NOMO-1 treated with dmso at 0.1 percent for 144 hours (cell line): ENCODE measurements around the gene CDH13.

Experiments
- DNase-seq: peaks from one replicate; lab custom pipeline; 2025; ENCODE audit not compliant: unreplicated experiment; lab: John Stamatoyannopoulos, UW

CDH13 gene

DNA sequence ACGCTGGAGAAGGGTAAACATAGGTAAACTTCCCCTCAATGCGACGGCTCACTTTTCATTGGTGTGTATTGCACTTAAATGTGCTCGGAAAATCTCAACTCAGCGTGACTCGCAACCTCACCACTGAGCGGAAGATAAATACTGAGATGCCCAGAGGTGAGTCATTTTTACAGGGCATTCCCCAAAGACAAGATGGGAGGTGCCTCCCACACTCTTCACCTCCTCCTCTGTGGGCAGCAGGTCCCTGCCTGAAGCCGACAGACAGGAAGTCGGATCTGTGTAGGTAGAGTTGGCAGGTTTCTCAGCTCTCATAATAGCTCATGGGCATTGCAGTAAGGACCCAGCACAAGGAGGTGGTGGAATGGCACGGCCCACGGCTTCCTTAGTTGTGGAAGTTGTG lies 906.4 kb downstream of the CDH13 start:
- no peak for DNase-seq

DNA sequence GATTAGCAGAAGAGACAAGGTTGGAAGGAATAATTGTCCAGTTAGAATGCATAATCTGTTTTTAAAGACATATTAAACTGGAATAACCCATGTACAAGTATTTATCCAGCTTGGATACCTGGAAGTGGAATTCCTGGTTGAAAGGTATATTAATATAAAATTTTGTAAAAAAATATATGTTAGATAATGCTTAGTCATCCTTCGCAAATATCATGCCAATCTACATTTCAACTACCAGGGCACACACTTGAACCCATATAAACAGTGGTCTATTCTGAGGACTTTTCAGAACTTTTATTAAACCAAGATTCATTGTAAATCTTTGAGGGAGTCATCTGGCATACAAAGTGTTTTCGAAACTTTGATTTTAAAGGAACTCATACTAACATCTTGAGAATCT lies 911.9 kb downstream of the CDH13 start:
- DNase-seq = no peak

DNA sequence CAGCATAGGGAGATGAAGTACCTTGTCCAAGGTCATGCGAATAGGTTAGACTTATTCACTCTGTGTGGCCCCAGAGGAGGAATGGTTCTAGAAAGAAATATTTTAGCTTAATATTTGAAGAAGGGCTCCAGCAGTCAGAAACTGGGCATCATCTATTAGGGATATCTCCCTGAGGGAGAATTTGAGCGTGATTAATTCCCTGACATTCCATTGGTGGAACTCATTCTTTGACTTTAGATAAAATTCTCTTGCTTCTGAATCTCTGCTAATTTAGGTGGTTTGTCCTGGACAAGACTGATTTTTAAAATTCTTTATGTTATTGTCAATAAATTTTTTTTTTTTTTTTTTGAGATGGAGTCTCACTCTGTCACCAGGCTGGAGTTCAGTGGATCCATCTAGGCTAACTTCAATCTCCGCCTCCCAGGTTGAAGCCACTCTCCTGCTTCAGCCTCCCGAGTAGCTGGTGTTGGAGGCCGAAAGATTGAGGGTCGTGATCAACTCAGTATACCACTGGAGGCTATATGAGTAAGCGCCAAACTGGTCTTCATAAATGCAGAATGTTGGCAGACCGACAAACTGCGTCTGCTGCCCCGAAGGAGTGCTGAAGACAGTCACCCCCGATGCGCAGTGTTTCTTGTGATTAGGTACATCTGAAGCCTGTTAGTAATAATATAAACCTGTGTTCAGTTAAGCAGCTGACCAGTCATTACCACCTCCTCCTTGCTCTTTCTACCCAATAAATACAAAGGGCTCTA lies 913.1 kb downstream of the CDH13 start:
- DNase-seq = no peak

DNA sequence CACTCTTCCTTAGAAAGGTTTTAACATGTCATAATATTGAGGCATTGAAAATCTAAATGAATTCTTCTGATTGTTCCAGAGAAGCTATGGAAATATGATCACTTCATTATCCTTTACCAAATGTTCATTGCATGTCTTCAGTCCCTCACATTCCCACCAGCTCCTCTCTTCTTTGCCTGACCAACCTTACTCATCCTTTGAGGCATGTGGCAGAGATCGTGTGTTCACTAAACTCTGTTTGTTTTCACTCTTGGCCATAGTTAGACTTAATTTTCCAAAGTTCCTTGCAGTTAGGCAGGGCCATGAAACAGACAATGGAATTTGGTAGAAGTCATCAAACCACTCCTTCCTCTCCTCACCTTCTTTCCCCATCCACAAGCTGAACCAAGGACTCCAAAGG lies 914.5 kb downstream of the CDH13 start:
- no peak for DNase-seq

DNA sequence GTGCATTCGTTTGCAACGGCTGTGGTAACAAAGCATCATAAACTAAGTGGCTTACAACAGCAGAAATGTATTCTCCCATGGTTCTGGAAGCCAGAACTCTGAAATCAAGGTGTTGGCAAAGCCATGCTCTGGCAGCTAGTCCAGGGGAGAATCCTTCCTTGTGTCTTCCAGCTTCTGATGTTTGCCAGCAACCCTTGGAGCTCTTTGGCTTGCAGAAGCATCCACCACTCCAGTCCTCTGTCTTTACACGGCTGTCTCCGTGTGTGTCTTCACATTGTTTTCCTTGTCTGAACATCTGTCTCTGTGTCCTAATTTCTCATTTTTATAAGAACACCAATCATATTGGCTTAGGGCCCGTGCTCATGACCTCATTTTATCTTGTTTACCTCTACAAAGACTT lies 915.7 kb downstream of the CDH13 start:
- DNase-seq = no peak

DNA sequence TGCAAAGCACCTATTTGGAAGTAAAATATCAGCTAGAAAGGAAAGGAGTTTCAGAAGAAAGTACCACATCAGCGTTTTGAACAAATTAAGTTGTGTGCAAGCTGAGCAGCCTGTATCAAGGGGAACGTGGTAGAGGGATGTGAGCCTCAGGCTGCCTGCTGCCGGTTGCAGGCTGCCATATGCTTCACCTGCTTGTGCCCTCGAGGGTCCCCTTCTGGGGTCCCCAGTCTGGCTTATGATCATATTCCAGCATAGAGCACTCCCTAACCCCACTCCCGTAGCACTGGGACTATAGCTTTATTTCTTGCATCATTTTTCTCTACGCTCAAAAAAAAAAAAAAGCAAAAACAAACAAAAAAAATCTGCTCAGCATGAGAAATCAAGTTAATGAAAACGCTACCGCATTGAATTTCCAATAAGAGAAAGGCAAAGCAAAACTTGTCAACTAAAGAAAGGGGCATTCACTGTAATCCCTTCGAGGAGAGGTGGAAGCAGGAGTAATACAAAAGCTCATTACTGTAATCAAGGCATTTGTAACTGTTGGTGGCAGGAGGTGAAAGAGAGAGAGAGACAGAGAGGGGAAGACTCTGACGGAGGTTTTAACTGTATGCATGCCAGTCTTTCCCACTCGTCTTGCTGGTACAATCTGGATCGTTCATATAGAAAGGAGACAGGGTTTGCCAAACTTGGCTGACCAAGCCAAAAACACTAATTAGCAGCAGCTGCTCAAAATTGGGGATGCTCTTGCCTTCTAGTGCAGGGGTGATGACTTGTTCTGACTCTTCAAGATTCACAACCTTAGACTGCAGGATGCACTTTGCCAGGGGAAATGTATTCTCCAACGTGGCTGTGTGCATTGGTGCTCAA lies 922.8 kb downstream of the CDH13 start:
- no peak for DNase-seq

DNA sequence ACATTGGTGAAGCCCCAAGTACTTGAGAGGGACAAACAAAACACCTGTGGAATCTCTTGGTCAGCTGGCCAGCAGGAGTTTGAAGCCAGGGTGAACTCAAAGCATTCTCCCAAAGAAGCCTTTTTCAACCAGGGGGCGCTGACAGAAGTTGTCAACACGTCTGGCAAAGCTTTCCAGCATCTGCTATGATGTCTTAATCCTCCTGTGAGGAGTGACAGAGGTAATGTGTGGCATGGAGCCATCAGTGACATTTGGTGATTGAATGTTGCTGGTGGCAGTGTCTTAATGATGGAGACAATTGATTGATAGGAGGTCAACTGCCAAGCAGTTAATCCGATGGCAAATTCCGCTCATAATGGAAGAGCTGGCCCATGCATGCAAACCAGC lies 923.4 kb downstream of the CDH13 start:
- DNase-seq = no peak

DNA sequence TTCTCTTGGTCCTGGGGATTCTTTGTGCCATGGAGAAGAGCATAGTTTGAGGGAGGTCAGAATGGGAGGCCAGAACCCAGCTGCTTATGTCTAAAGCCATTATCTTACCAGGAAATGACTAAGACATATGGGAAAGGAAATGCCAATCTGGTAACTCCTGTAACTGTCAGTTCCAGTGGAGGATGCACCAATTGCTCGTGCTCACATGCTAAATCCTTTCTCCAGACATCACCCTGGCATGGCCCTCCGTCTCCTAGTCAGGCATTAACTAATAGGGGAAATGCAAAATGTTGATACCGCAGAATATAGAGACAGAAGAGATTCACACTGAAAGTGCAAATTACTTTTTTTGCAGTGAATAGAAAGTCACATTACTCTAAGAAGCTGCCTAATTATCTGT lies 925.5 kb downstream of the CDH13 start:
- no peak for DNase-seq

DNA sequence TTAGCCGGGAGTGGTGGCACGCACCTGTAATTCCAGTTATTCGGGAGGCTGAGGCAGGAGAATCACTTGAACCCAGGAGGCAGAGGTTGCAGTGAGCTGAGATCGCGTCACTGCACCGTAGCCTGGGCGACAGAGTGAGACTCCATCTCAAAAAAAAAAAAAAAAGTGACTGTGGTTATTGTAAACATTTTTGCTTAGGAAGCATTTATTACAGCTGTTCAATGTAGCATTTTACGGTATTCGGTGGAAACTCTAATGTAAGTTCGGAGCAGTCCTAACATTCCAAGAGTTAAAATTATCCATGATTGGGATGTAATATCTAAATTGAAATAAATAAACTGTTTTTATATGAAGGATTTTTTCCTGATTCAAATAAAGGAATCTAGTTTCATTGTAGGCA lies 926.2 kb downstream of the CDH13 start:
- DNase-seq = no peak

DNA sequence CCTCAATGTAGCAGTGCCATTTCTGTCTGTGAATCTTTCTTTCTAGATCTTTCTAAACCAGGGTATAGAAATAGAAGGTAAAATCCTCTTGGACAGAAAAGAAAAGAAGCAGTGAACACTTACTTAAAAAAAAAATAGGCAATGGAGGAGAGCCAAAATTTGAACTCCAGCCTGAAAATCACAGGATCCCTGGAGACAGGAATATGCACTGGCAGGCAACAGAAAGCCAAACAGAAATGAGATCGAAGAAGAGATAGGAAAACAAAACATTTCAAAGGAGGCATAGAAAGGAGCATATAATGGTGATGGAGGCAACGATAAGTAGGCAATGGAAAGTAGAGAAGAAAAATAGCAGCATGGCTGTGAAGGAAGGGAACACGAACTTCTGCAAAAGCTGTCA lies 927.3 kb downstream of the CDH13 start:
- DNase-seq = no peak

DNA sequence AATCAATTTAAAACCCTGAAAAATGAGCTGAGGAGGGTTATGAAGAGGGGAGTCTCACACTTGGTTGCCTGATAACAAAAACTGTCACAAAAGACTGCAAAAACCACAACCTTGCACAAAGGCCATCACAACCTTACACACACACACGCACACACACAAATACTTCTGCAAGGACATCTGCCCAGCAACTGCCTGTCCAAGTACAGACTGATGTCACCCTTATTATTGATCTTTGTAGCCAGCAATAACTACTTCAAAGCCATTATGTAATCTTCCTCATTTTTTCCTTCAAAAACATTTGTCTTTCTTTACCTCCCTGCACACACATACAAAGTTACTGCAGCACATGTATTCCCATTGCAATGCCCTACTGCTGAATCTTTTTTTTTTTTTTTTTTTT lies 927.8 kb downstream of the CDH13 start:
- DNase-seq = no peak

DNA sequence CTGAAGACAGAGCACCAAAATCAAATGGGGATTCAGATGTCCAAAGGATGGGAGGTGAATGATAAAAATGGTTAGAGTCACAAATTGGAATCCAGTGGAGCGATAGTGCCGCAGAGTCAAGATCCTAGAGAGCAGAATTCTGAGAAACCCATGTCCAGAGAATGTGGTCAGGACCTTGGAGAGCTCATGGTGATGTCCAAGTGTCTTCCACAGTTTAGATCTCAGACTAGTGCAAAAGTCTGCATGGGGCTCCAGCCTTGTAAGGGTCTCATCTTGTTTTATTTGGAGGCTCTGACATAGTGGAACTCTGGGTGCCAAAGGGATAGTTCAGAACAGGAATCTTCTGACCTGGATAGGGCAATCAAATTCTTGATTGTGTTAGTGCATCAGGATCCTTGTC lies 935.1 kb downstream of the CDH13 start:
- DNase-seq = no peak

DNA sequence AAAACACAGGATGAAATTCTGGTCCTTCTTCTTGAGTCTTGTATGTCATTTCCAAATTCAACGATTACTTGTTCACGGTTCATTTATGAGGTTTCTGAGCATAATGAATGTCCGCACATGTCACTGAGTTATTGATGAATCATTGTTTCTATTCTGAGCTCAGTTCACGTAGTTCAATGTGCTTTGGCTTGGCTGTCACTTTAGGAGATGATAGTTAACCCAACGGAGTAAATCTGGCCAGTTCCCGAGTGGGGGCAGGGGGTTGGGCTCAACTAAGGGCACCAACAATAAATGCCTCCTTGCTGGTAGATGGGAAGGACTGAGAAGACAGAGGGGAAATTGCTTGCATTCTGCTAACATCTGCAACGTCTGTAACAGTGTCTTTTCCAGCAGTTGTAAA lies 941.6 kb downstream of the CDH13 start:
- DNase-seq = no peak

DNA sequence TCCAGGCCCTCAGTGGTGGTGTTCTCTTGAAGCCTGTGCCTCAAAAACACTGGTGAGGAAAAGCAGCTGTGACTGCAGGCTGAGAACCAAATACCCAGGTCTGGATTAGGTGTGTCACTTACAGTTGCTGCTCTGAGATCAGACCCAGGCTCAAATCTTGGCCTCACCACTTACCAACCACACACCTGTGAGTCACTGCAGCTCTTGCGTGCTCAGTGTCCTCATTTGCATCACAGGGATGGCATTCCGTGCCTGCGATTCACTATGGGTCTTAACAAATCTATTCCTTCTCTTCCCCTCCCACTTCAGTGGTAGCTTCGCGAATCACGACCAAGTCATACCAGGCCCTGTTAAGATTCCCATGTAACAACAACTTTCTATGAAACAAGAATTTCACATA lies 947.6 kb downstream of the CDH13 start:
- no peak for DNase-seq

DNA sequence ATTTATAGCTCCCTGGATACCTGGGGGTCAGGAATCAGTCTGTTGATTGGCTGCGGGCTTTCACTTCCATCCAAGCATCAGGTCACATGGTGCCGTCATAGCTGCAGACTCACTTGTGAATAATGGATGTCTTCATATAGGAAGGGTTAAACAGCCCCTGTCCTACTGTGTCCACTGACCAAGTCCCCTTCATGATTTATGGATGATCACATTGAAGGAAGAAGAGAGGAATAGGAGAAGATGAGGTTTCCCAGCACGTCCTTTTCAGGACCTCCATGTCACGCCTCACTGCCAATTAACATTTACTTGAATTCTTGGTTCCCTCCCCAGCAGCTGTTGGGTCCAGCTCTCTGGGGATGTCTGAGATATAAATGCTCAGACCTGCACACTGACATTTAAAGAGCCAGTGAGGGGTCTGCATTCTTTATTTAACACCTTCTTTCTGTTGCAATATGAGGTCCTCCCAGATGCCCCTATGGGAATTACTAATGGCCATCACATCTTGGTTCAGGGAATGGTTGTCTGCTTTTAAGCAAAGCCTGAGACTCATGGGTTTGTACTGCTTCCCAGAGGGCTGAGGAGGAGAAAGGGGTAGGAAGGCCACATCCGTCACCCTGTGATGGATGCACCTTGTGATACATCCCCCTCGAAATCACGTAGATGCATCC lies 950.4 kb downstream of the CDH13 start:
- DNase-seq = no peak

DNA sequence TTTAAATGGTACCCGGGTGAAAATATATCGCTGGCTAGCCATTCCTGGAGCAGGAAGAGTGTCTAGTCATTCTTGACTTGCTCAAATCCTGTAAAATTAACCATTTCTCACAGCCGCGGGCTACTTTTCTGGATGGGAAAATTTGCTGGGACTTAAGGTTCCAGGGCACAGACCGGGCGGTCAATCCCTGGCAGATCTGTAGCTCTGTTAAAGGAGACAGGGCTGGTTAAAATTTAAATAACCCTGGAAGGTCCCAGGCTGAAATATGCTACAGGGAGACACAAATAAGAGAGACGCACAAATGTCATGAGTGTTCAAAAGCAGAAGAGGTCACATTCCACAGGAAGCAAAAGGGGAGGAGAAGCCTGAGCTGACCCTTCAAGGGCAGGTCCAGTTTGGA lies 951.4 kb downstream of the CDH13 start:
- no peak for DNase-seq

DNA sequence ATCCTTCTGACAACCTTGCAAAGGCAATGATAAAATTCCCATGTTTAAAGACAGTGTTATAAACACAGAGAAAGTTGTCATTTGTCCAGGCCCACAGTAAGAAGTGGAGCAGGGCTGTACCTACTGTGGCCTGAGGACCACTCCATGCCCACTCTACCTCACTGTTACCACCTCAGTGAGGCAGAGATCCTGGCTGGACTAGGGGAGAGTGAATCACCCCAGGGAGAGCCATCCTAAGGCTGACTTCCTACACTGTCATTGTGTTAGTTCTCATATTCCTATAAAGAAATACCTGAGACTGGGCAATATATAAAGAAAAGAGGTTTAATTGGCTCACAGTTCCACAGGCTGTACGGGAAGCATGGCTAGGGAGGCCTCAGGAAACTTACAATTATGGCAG lies 952.3 kb downstream of the CDH13 start:
- DNase-seq = no peak

DNA sequence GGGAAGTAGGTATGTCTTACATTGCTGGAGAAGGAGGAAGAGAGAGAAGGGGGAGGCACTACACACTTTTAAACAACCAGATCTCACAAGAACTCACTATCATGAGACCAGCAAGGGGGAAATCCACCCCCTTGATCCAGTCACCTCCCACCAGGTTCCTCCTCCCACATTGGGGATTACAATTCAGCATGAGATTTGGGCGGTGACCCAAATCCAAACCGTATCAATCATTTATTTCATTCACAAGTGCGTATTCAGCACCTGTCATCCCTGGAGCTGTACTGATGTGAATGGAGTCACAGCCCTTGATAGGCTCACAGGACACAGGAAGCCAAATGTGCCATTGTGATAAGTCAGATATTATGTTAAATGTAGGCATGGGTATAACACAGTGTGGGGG lies 952.7 kb downstream of the CDH13 start:
- no peak for DNase-seq

DNA sequence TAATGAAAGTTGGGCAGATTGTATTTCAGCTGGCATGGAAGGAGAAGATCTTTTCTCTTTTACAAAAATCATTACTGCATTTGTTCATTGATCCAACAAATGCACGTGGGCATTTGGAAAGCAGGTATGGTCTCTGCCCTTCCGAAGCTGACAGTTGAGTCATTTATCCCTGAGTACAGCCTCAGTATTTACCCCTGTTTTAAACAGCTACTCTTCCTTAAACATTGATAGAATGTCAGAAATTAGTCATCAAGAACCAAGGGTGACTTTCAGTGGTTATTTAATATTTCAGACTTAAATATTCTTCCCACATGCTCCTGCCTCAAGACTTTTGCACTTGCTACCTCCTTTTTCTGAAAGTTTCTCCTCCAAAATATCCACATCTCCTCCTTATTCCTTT lies 954.3 kb downstream of the CDH13 start:
- DNase-seq = no peak

DNA sequence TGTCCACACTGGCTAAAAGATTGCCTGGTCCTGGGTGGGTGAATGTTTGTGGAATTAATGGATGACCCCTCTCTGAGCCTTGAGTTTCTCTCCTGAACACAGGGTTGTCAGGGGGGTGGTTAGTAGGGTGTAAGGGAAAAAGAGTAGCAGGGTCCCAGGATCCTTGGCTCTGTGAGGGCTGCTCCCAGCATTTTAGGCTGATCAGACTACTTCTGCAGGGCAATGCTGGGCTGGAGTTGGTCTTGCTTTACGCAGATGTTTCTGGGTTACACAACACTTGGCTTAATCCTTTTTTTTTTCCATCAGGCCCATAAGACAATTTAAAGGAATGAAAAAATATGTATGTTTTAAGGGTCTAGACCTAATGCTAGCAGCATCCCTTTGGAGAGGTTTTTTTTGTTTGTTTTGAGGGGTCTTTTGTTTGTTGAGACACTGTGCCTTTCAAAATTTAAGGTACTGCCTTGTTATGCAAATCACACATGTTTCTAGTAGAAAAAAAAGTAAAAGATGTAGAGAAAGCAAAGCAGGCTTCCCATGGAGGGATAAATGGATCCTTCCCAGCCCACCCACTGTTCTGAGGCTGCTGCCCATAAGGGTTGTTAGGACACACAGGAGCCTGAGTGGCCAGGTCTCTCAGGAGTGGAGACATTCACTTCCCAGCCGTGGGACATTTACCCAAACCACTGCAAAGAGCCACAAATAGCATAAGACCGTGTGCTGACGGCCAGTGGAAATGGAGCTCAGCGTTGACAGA lies 955.4 kb downstream of the CDH13 start:
- no peak for DNase-seq

DNA sequence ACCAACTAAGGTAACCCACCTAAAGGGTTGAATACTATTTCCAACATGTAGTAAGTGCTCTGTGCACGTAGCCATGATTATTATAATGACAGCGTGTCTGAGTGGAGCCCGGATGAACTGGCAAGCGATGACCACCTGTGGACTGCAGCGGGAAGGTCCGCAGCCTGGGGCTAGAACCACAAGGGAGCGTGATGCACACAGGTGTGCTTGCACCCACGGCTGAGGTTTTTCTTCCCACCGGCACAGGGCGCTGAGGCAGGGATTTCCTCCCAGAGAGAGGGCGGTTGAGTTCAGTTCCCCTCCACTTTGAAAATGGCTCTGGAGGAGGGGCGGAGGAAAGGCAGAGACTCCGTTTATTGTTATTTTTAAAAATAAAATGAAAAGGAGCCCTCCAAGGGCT lies 959.3 kb downstream of the CDH13 start:
- DNase-seq = no peak
